Measurements from ENCODE around the gene LRP1. TPM values are rescaled to one million over a fixed set of nuclear protein-coding genes. Genes with fewer than 3 reads are reported as not detected.

The LRP1 gene
- total RNA-seq, 2 experiments from 2014 or later, result 1.8 to 2.7 TPM

DNA sequence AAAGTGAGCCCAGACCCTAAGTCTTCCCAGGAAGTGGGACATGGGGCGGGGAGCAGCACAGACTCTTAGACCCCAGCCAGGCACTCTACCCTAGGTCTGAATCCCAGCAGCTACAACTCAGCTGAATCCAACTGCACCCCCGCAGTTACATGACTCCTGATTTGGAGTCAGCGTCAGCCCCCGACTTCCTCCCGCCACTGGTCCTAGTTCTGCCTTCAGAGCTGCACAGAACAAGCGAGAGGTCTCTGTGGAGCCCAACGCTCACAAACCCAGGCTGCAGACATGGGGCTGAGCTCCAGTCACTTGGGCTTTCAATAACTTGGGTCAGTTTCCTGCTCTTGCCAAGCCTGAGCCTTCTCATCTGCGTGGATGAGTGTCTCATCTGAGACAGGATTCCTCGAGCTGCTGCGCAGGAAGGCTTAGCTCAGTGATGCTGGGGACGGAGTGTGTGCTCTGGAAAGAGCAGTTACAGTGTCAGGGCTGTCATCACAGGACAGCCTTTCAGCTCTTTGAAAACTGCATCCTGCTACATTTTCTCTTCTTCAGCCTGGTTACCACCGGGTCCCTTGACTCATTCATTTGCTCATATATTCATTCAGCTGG lies 57.7 kb downstream of the LRP1 start:
- no peaks in the 10 kb centered on the region for H3K36me3 Mint-ChIP-seq (ENCODE audit: low read depth)
- peaks cover 2% of the 10 kb centered on the region for H3K4me1 Mint-ChIP-seq
- ChIA-PET CTCF (interaction anchor here (0.6 to 10.6 kb wide), 10 partner anchors 13 to 428 kb away, joined by 3 to 156 read pairs (median 3); partner anchors contain the start of gene LRP1), POLR2A (no interaction called here)
- ATAC-seq (no peak), DNase-seq (no peak)
- no peaks in the 10 kb centered on the region for H3K9me3 Mint-ChIP-seq (ENCODE audit: low read depth)
- no peaks in the 10 kb centered on the region for H3K27me3 Mint-ChIP-seq
- intact Hi-C loops (cut with DNase I, micrococcal nuclease), result no loop called here
- H3K4me3 Mint-ChIP-seq, result no peak overlapping the region
- H3K27ac Mint-ChIP-seq, result no peak overlapping the region

DNA sequence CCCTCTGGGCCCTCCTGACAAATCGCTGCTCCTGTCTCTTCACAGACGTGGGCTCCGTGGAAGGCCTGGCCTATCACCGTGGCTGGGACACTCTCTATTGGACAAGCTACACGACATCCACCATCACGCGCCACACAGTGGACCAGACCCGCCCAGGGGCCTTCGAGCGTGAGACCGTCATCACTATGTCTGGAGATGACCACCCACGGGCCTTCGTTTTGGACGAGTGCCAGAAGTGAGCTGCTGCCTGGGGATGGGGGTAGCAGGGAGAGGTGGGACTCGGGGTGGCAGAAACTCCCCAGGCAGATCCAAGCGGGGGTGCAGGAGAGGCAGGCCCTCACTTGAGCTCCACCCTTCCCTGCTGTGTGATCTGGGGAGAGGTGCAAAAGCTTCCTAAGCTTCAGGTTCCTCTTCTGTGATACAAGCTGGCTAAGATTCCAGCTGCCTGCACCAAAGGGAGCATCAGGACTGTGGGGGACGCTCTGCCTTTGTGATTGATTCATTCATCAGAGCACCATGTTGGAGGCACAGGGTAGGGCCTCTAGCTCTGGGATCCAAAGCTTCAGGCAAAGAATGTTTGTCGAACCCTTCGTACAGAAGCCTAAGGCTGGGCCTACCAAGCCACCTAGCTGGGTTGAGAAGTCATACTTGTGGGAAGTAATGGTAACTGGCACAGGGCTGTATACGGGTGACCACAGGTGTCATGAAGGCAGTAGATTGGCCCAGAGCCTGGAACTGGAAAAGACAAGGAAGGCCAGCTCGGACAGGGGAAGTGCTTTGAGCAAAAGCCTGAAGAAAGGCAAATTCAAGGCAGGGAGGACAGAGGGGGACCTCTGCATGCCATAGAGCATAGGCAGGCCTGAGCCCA lies 59.2 kb downstream of the LRP1 start:
- Mint-ChIP-seq H3K4me3 (no peak overlapping the region), H3K27ac (no peak overlapping the region), H3K27me3 (no peaks in the 10 kb centered on the region), H3K4me1 (peaks cover 2% of the 10 kb centered on the region), H3K36me3 (ENCODE audit: low read depth) (no peaks in the 10 kb centered on the region), H3K9me3 (ENCODE audit: low read depth) (no peaks in the 10 kb centered on the region)
- CTCF ChIA-PET, result interaction anchor here (0.6 to 10.6 kb wide), 8 partner anchors 14 to 433 kb away, joined by 3 to 156 read pairs (median 4); partner anchors contain the start of gene LRP1
- POLR2A ChIA-PET, result no interaction called here
- ATAC-seq, result no peak
- no peak for DNase-seq
- intact Hi-C loops (cut with DNase I, micrococcal nuclease), result no loop called here

DNA sequence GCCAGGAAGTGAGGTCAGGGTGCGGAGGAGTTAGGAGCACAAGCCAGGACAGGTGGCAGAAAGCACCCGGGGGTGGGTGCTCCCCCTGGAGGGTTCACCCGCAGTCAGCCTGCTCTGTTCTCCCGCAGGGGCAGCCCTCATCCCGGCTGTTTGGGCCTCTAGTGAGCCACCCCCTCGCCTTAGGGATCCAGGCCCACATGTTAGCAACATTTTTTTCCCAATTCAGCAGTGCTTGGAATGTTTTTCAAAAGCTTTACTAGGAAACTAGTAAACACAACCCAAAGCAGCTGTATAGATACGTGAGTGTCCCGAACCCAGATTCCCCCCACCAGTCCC lies 59.8 kb downstream of the LRP1 start:
- ATAC-seq, result no peak
- Mint-ChIP-seq H3K9me3 (ENCODE audit: low read depth) (no peaks in the 10 kb centered on the region), H3K27ac (no peak overlapping the region), H3K36me3 (ENCODE audit: low read depth) (no peaks in the 10 kb centered on the region), H3K27me3 (no peaks in the 10 kb centered on the region), H3K4me3 (no peak overlapping the region), H3K4me1 (peaks cover under 1% of the 10 kb centered on the region)
- ChIA-PET POLR2A (no interaction called here), CTCF (interaction anchor here (0.6 to 10.6 kb wide), 4 partner anchors 55 to 434 kb away, joined by 3 to 156 read pairs (median 4); partner anchors contain the start of gene LRP1)
- intact Hi-C loops (cut with DNase I, micrococcal nuclease), result no loop called here
- no peak for DNase-seq

DNA sequence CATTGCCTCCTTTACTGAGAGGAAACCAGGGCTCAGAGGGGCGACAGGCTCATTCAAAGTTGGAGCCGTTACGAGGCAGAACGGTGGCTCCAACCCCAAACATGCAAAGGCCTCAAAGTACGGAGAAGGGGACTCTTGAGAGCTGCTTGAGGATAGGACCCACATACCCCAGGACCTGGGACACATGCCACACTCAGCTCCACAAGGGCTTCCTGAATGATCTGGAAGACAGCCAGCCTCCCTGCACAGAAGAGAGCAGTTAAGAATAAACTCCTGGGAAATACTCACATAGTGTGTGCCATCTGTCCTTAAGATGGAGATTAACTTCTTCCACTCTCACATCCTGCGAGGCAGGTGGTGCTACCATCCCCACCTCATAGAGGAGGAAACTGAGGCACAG lies 61.8 kb downstream of the LRP1 start:
- ChIA-PET CTCF (no interaction called here), POLR2A (no interaction called here)
- Mint-ChIP-seq H3K4me1 (no peaks in the 10 kb centered on the region), H3K27me3 (no peaks in the 10 kb centered on the region), H3K27ac (no peak overlapping the region), H3K36me3 (ENCODE audit: low read depth) (no peaks in the 10 kb centered on the region), H3K9me3 (ENCODE audit: low read depth) (no peaks in the 10 kb centered on the region), H3K4me3 (no peak overlapping the region)
- no peak for DNase-seq
- intact Hi-C loops (cut with DNase I, micrococcal nuclease), result no loop called here
- no peak for ATAC-seq

DNA sequence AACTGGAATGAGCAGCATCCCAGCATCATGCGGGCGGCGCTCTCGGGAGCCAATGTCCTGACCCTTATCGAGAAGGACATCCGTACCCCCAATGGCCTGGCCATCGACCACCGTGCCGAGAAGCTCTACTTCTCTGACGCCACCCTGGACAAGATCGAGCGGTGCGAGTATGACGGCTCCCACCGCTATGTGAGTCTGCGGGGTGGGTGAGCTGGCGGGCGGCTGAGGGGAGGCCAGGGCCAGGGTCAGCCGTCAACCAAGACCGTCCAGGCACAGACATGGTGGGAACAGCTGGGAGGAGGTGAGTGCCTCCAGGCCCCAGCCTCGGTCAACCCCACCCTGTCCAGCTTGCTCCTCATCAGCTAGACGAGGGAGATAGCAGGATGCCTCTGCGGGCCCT lies 62.5 kb downstream of the LRP1 start:
- no peak overlapping the region for H3K27ac Mint-ChIP-seq
- H3K27me3 Mint-ChIP-seq, result no peaks in the 10 kb centered on the region
- DNase-seq, result no peak
- H3K4me1 Mint-ChIP-seq, result no peaks in the 10 kb centered on the region
- H3K36me3 Mint-ChIP-seq (ENCODE audit: low read depth), result no peaks in the 10 kb centered on the region
- ChIA-PET POLR2A (interaction anchor here (1.1 kb wide), 1 partner anchor 17 kb away, joined by 3 read pairs; no protein-coding TSS in a partner anchor), CTCF (interaction anchor here (1.0 kb wide), 2 partner anchors 9 to 69 kb away, joined by 3 read pairs; no protein-coding TSS in a partner anchor)
- no peaks in the 10 kb centered on the region for H3K9me3 Mint-ChIP-seq (ENCODE audit: low read depth)
- intact Hi-C loops (cut with DNase I, micrococcal nuclease), result no loop called here
- no peak overlapping the region for H3K4me3 Mint-ChIP-seq
- no peak for ATAC-seq

DNA sequence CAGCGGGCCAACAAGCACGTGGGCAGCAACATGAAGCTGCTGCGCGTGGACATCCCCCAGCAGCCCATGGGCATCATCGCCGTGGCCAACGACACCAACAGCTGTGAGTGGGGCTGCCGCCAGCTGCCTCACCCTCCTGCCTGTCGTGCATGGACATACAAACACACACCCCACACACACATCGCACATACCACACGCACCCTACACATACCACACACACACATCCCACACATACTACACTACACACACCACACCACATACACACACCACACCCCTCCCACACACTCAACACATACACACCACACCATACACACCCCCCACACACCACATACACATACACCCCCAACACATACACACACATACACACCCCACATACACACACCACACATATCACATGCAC lies 63.1 kb downstream of the LRP1 start:
- ChIA-PET POLR2A (interaction anchor here (1.1 kb wide), 1 partner anchor 18 kb away, joined by 3 read pairs; no protein-coding TSS in a partner anchor), CTCF (interaction anchor here (1.0 kb wide), 2 partner anchors 10 to 70 kb away, joined by 3 read pairs; no protein-coding TSS in a partner anchor)
- ATAC-seq, result peak; percentile 6

DNA sequence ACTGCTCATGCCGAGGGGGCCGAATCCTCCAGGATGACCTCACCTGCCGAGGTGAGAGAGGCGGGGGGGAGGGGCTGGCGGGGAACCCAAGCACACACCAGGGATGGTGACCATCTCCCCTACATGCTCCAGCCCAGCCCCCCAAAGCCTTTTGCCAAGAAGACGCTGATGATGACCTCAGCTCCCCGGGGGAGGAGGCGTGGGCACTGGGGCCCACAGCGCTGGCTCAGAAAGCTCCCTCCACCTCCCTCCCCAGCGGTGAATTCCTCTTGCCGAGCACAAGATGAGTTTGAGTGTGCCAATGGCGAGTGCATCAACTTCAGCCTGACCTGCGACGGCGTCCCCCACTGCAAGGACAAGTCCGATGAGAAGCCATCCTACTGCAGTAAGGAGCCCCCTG lies 64.6 kb downstream of the LRP1 start:
- H3K9me3 Mint-ChIP-seq (ENCODE audit: low read depth), result no peaks in the 10 kb centered on the region
- H3K36me3 Mint-ChIP-seq (ENCODE audit: low read depth), result no peaks in the 10 kb centered on the region
- CTCF ChIA-PET, result no interaction called here
- intact Hi-C loops (cut with DNase I, micrococcal nuclease), result no loop called here
- DNase-seq (no peak), ATAC-seq (no peak)
- no peak overlapping the region for H3K4me3 Mint-ChIP-seq
- no peaks in the 10 kb centered on the region for H3K27me3 Mint-ChIP-seq
- H3K27ac Mint-ChIP-seq, result no peak overlapping the region
- no peaks in the 10 kb centered on the region for H3K4me1 Mint-ChIP-seq
- POLR2A ChIA-PET, result no interaction called here

More for the DNA sequence above, 63.1 kb downstream of the LRP1 start:
- H3K4me1 Mint-ChIP-seq, result no peaks in the 10 kb centered on the region
- no peaks in the 10 kb centered on the region for H3K36me3 Mint-ChIP-seq (ENCODE audit: low read depth)
- H3K27me3 Mint-ChIP-seq, result no peaks in the 10 kb centered on the region
- no peak for DNase-seq
- intact Hi-C loops (cut with DNase I, micrococcal nuclease), result no loop called here
- no peaks in the 10 kb centered on the region for H3K9me3 Mint-ChIP-seq (ENCODE audit: low read depth)
- H3K27ac Mint-ChIP-seq, result no peak overlapping the region
- H3K4me3 Mint-ChIP-seq, result no peak overlapping the region

DNA sequence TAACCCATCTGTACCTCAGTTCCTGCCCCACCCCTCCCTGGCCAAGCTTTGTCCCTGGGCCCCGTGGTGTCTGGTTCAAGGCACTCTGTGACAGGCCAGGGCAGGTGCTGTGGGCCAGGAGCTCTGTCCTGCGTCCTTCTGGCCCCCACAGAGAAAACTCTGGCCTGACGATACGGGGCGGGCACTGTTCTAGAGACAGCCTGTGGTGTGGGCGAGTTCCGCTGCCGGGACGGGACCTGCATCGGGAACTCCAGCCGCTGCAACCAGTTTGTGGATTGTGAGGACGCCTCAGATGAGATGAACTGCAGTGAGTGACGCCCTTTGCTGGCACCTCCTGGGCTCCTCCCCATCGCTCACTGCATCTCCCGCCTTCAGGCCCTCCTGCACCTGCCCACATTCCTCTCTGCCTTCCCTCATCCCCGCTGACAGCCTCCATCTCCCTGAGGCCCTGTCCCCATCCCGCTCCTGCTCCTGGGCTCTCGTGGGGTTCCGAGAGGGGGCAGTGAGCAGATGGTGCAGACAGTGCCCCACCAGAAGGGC lies 65.5 kb downstream of the LRP1 start:
- intact Hi-C loops (cut with DNase I, micrococcal nuclease), result no loop called here
- ATAC-seq (no peak), DNase-seq (no peak)
- H3K9me3 Mint-ChIP-seq (ENCODE audit: low read depth), result no peaks in the 10 kb centered on the region
- CTCF ChIA-PET, result interaction anchor here (0.6 to 1.0 kb wide), 3 partner anchors 10 to 435 kb away, joined by 3 to 5 read pairs (median 3); no protein-coding TSS in a partner anchor
- no peaks in the 10 kb centered on the region for H3K27me3 Mint-ChIP-seq
- H3K4me3 Mint-ChIP-seq, result no peak overlapping the region
- POLR2A ChIA-PET, result no interaction called here
- H3K36me3 Mint-ChIP-seq (ENCODE audit: low read depth), result no peaks in the 10 kb centered on the region
- no peak overlapping the region for H3K27ac Mint-ChIP-seq
- H3K4me1 Mint-ChIP-seq, result no peaks in the 10 kb centered on the region

DNA sequence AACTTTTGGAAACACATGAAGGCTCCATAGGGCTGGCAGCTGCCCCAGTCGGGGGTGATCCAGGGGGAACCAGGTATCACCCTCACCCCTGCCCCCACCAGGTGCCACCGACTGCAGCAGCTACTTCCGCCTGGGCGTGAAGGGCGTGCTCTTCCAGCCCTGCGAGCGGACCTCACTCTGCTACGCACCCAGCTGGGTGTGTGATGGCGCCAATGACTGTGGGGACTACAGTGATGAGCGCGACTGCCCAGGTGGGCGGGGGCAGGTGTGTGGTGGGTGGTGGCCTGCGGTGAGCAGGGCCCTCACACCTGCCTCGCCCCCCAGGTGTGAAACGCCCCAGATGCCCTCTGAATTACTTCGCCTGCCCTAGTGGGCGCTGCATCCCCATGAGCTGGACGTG lies 66.0 kb downstream of the LRP1 start:
- H3K9me3 Mint-ChIP-seq (ENCODE audit: low read depth), result no peaks in the 10 kb centered on the region
- H3K4me3 Mint-ChIP-seq, result no peak overlapping the region
- ATAC-seq (no peak), DNase-seq (no peak)
- no peaks in the 10 kb centered on the region for H3K36me3 Mint-ChIP-seq (ENCODE audit: low read depth)
- POLR2A ChIA-PET, result no interaction called here
- H3K4me1 Mint-ChIP-seq, result no peaks in the 10 kb centered on the region
- no peak overlapping the region for H3K27ac Mint-ChIP-seq
- intact Hi-C loops (cut with DNase I, micrococcal nuclease), result no loop called here
- CTCF ChIA-PET, result interaction anchor here (1.0 kb wide), 1 partner anchor 11 kb away, joined by 3 read pairs; no protein-coding TSS in a partner anchor
- H3K27me3 Mint-ChIP-seq, result no peaks in the 10 kb centered on the region

DNA sequence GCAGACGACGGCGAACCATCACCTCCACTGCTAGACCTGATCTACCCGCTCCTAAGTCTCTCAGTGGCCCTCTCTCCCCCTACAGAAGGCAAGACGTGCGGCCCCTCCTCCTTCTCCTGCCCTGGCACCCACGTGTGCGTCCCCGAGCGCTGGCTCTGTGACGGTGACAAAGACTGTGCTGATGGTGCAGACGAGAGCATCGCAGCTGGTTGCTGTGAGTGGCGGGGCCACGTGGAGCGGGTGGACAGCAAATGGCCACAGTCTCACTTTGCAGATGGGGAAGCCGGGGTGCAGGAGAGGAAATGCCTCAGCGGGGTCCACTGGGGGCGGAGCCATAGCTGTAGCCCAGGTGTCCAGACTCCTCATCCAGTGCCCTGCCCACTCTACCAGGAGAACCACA lies 66.9 kb downstream of the LRP1 start:
- Mint-ChIP-seq H3K4me1 (no peaks in the 10 kb centered on the region), H3K9me3 (ENCODE audit: low read depth) (no peaks in the 10 kb centered on the region), H3K36me3 (ENCODE audit: low read depth) (no peaks in the 10 kb centered on the region), H3K27ac (no peak overlapping the region), H3K27me3 (no peaks in the 10 kb centered on the region), H3K4me3 (no peak overlapping the region)
- POLR2A ChIA-PET, result no interaction called here
- ATAC-seq, result no peak
- intact Hi-C loops (cut with DNase I, micrococcal nuclease), result no loop called here
- CTCF ChIA-PET, result no interaction called here
- DNase-seq, result no peak

DNA sequence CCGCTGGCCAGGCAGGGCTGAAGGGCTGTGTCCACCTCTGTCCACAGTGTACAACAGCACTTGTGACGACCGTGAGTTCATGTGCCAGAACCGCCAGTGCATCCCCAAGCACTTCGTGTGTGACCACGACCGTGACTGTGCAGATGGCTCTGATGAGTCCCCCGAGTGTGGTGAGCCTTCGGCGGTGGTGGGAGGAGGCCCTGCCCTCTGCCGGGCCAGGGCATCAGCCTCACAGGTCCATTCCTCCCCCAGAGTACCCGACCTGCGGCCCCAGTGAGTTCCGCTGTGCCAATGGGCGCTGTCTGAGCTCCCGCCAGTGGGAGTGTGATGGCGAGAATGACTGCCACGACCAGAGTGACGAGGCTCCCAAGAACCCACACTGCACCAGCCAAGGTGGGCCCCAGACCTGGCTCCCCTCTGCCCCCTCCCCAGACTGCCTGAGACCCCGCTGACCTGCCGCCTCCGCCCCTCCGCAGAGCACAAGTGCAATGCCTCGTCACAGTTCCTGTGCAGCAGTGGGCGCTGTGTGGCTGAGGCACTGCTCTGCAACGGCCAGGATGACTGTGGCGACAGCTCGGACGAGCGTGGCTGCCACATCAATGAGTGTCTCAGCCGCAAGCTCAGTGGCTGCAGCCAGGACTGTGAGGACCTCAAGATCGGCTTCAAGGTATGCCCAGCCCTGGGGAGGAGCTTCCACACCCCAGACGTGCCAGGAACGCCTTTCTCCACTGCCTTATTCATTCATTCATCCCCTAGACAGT lies 67.5 kb downstream of the LRP1 start:
- no peaks in the 10 kb centered on the region for H3K9me3 Mint-ChIP-seq (ENCODE audit: low read depth)
- ChIA-PET POLR2A (no interaction called here), CTCF (no interaction called here)
- intact Hi-C loops (cut with DNase I, micrococcal nuclease), result no loop called here
- H3K4me1 Mint-ChIP-seq, result no peaks in the 10 kb centered on the region
- H3K27me3 Mint-ChIP-seq, result no peaks in the 10 kb centered on the region
- DNase-seq (no peak), ATAC-seq (no peak)
- H3K36me3 Mint-ChIP-seq (ENCODE audit: low read depth), result no peaks in the 10 kb centered on the region
- H3K27ac Mint-ChIP-seq, result no peak overlapping the region
- no peak overlapping the region for H3K4me3 Mint-ChIP-seq

All from activated CD4-positive, alpha-beta T cell treated with anti-CD3 and anti-CD28 coated beads for 36 hours (primary cell).